Cardiac fibroblast (primary cell): ENCODE data around the gene TRPC4.

Experiments used
- DNase-seq, 2 donors: peaks; one replicate each; pipeline versions ENCODE4 v3.0.0 to v3.0.0-alpha.2; 2010; ENCODE audit warnings: low read depth in 2 of 2
- H3K4me3 ChIP-seq, 2 donors: replicated peaks in 1 of 2; 1 replicate in 1 of 2; 2 replicates in 1 of 2; pipeline ENCODE4 v1.5.1; 2011; ENCODE audit warnings: low read depth in 2 of 2, low read length in 2 of 2, mild to moderate bottlenecking in 2 of 2, moderate library complexity in 1 of 2
- TF ChIP-seq, protein P1 (sequence below): IDR thresholded peaks from one replicate; pipeline ENCODE4 v1.5.1; 2011; ENCODE audit warnings: low read depth, mild to moderate bottlenecking, low read length, inconsistent platforms

The TRPC4 gene

GRCh38 chr13:37775871-37776270 lies 93.7 kb downstream of the TRPC4 start:
- TF ChIP-seq, protein P1, sequence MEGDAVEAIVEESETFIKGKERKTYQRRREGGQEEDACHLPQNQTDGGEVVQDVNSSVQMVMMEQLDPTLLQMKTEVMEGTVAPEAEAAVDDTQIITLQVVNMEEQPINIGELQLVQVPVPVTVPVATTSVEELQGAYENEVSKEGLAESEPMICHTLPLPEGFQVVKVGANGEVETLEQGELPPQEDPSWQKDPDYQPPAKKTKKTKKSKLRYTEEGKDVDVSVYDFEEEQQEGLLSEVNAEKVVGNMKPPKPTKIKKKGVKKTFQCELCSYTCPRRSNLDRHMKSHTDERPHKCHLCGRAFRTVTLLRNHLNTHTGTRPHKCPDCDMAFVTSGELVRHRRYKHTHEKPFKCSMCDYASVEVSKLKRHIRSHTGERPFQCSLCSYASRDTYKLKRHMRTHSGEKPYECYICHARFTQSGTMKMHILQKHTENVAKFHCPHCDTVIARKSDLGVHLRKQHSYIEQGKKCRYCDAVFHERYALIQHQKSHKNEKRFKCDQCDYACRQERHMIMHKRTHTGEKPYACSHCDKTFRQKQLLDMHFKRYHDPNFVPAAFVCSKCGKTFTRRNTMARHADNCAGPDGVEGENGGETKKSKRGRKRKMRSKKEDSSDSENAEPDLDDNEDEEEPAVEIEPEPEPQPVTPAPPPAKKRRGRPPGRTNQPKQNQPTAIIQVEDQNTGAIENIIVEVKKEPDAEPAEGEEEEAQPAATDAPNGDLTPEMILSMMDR = no peak
- DNase-seq = peak in 1 of 2 donors; percentile 59
- H3K4me3 ChIP-seq = no peak overlapping the region

- TF ChIP-seq, protein P1 = no peak
- no peak overlapping the region for H3K4me3 ChIP-seq
- DNase-seq = no peak
These were observed 96.9 kb downstream of the TRPC4 start for GRCh38 chr13:37772644-37773043.

GRCh38 chr13:37769545-37769944 lies 100.0 kb downstream of the TRPC4 start:
- DNase-seq = no peak
- TF ChIP-seq, protein P1 = no peak

GRCh38 chr13:37769078-37769477 lies 100.5 kb downstream of the TRPC4 start:
- TF ChIP-seq, protein P1 = peak; percentile 35
- peak; percentile 8 to 22 for DNase-seq
- no peak overlapping the region for H3K4me3 ChIP-seq

More at GRCh38 chr13:37769545-37769944, 100.0 kb downstream of the TRPC4 start:
- no peak overlapping the region for H3K4me3 ChIP-seq

GRCh38 chr13:37766502-37766901 lies 103.1 kb downstream of the TRPC4 start:
- peak in 1 of 2 donors; percentile 31 for DNase-seq
- H3K4me3 ChIP-seq = no peak overlapping the region
- TF ChIP-seq, protein P1 = no peak

DNA sequence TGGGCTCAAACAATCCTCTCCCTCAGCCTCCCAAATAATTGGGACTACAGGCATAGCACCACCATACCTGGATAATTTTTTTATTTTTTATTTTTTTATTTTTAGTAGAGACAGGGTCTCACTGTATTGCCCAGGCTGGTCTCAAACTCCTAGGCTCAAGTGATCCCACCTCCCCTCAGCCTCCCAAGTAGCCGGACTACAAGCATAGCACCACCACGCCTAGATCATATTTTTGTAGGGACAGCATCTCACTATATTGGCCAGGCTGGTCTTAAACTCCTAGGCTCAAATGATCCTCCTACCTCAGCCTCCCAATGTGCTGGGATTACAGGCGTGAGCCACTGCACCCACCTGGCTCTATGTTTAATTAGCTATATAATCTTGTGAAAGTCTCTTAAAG lies 114.2 kb downstream of the TRPC4 start:
- TF ChIP-seq, protein P1 = no peak
- no peak overlapping the region for H3K4me3 ChIP-seq
- DNase-seq = no peak

DNA sequence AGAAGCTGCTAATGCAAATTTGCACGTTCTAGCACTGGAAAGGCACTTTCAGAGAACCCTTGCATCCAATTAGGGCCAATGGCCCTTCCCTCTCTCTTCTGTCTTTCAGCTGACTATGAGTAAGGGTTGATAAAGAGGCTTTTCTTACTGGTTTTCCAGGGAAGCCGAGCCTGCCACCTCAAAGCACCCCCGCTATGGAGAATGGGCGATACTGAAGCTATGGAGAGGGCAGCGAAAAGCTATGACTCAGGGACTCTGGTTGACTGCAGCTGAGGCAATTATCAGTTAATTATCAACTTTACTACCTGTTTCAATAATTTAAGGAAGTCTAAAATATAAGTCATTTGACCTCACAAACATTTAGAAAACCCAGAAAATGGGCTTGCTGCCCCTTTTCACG lies 115.8 kb downstream of the TRPC4 start:
- no peak overlapping the region for H3K4me3 ChIP-seq
- TF ChIP-seq, protein P1 = no peak
- no peak for DNase-seq
